Right ventricle myocardium inferior (tissue), 1 donor: ENCODE data around the gene BAK1. TPM values are rescaled to one million over a fixed set of nuclear protein-coding genes. Genes with fewer than 3 reads are reported as not detected.

Experiments used
- ATAC-seq: fragments of 200-7000 bp; cut with Tn5 transposase; one replicate; pipeline ENCODE4 v1.9.1; 2020; ENCODE audit warnings: mild to moderate bottlenecking, moderate library complexity
- DNase-seq: peaks from one replicate; pipeline ENCODE4 v3.0.0; 2021; ENCODE audit errors: missing footprints
- intact Hi-C: fragments of 100-400 bp; cut with DNase I; formaldehyde crosslinking; loops from one replicate; pipeline ENCODE4 v1.11.0; 2022
- long read RNA-seq: library from polyadenylated mRNA; unstranded; transcript quantifications from one replicate; pipeline ENCODE4 v2.0.0, GENCODE V29; 2021
- total RNA-seq: library from RNA; stranded (reverse); fragmentation: NEBNext Ultra II Directional; extraction: Animal tissue kit (Norgen Biotek cat#: 25700); gene quantifications from one replicate; pipeline ENCODE4 v1.2.1, GENCODE V29; 2021
- donor health status: DM: no; HTN: yes; CAD: no; lungs with severe emphysema.

Gene BAK1
- 25.4 TPM for total RNA-seq
- long read RNA-seq, transcript BAK1-202 (6 exons, 2,136 nt) = major isoform, 57 of 63 reads
- long read RNA-seq, partial matches to known transcripts = 3 of 63 reads
- long read RNA-seq, other reads (novel, unspliced or antisense) = 3 of 63 reads

DNA sequence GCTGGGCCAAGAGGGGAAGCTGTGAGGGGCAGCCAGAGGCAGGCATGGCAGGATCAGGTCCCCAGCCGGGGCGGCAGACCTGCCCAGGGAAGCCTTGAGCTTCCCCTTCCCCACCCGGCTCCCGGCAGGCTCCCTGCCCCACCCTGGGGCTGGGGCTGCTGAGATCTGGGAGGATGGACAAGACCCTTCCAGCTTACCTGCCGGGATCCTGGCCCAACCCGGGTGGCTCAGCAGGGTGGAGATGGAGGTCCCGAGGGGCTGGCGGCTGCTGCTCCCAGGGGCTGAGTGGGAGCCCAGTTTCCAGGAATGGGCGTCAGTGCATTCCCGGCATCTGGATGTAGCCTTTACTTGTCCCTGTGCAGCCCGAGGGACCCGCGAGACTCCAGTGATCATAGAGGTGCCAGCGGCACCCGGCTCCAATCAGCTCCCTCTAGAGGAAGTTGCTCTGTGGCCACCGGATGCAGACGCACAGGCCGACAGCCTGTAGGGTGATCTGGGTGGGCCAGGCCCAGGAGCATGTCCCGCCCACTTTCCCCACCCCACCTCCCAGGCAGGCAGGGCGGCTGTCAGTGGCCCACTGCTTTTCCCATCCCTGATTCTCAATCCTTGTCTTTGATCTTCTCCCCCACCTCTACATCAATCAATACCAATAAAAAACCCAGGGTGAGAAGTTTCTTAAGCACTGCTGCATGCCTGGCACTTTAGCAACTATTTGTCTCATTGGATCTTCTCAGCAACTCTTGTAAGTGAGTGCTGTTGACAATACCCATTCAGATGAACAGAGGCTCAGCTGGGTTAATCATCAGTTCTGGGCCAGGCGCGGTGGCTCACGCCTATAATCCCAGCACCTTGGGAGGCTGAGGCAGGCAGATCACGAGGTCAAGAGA is at the start of gene BAK1:
TSS of gene BAK1 (minus strand) at position 449 of the 887 bp plus-strand sequence. CDS start 2,672 bp downstream, outside the sequence.
- DNase-seq = peak; percentile 95
- intact Hi-C loops = loop anchor here (10.0 kb wide), 1 partner anchor 155 kb away; the partner anchor contains the start of gene SYNGAP1
- ATAC-seq = peak; percentile 97

DNA sequence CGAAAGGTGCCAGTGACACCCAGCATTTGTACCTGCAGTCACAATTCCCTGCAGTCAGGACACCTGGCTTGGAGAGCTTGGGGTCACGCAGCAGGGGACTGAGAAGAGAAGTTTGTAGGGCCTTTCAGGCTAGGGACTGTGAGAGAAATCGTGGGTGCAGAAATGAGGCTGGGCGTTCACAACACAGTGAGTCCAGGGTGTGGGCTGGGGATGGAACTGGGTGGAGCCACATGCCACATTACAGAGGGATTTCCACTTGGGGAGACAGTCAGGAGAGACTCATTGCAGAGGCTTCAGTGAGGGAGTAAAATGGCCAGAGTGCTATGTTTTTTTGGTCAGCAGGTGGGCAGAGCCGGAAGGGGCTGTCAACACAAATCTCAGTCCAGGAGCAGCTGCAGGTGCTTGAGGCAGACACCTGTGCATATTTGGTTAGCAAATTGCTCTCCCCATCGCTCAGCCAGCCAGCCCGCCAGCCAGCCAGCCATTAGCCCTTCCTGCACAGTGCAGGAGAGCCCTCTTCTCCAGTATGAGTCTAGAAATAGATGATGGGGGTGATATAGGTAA is 48.4 kb upstream of the BAK1 start:
- intact Hi-C loops = no loop called here
- DNase-seq (no peak), ATAC-seq (no peak)

DNA sequence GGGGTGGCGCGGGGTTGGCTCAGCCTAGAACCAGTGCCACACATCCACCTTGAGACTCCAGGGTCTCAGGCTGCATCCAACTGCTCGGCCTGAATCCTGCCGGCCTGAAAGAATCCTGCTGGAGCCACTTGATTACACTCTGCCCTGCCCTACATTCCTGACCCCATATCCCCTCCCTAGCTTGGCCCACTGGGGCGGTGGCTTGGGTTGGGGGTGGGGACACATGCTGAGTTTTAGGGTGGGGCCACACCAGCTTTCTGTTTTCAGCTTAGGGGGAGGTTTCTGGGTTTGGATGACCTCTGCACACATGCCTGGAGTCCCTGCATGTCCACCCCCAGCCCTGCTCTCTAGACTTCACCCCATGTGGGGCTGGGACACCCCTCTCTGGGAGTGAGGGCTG is 47.8 kb upstream of the BAK1 start:
- no peak for DNase-seq
- peak; percentile 24 for ATAC-seq
- intact Hi-C loops = no loop called here

DNA sequence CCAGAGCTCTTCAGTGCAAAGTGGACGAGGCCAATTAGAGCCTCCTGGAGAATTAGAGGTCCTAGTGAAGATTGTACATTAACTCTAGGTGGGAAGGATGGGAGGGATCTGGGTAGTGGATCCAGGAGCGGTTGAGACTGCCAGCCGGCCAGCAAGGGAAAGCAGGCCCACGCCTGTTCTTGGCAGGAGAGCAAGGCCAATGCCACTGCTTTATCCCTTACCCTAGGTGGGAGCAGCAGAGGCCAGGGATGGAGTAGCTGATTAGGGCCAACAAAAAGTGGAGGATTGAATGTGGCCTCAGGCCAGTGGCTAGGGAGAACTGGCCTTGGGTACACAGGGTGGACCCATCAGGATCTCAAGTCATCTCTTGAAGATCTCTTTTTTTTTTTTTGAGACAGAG is 44.8 kb upstream of the BAK1 start:
- no peak for ATAC-seq
- intact Hi-C loops = loop anchor here (5.0 kb wide), 1 partner anchor 38 kb away; no protein-coding TSS in a partner anchor
- DNase-seq = no peak

DNA sequence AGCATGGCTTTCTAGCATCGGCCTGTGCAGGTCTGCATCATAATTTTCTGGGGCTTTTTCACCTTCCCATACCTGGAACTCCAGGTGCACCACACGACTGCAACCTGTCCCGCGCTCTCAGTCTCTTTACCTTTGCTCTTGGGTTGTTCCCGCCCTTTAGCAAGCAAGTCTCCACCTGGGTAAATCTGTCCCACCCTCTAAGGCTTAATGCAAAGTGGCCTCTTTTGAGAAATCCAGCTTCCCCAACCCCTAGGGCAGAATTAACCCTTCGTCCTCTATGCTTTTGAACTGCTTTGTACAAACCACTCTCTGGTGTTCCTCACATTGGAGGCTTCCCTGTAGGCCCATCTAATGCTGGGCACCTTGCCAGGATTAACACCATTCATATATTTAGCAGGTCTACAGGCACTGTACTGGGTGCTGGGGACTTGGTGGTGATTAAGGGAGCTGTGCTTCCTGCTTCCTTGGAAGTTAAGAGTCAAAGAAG is 43.9 kb upstream of the BAK1 start:
- DNase-seq = no peak
- ATAC-seq = no peak
- intact Hi-C loops = loop anchor here (5.0 kb wide), 1 partner anchor 37 kb away; no protein-coding TSS in a partner anchor

DNA sequence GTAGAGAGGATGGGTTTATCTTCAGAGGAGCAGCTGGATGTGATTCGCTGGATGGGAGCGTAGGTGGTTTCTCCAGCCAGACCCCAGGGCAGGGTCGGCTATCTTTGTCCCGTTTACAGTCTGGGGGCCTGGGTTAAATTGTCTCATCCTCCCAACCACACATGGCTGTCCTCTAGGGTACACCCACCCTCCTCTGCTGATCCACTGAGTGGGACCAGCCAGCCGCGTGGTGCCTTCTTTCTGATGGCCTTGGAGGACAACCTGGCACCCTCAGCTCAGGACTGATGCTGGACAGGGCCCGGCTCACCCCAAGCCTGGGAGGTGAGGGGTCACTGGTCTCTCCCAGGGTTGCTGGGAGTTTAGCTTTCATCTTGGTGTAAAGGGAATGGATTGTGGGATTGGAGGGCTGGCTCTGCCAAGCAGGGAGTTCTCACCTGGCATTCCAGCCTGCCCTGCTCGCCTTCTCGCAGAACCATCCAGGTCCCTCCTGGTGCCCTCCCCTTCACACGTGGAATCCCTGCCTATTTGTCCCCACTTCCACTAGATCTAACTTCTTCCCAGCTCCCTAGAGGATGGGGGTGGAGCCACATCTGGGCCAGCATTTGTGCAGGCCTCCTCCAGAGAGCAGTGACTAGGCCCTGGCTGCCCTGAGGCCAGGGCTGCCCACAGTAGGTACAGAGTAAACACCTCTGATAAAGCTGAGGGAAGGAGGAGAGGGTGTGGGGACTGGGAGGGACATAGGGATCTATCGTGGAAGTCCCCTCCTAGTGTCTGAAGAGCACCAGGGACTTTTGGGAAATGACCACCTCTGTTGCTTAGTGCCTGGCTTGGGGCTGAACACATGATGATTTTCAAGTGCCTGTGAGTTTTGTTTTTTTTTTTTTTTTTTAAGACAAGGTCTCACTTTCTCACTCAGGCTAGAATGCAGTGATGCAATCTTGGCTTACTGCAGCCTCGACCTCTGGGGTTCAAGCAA is 42.7 kb upstream of the BAK1 start:
- DNase-seq (no peak), ATAC-seq (peak; percentile 30)
- intact Hi-C loops = loop anchor here (5.0 kb wide), 1 partner anchor 35 kb away; no protein-coding TSS in a partner anchor

DNA sequence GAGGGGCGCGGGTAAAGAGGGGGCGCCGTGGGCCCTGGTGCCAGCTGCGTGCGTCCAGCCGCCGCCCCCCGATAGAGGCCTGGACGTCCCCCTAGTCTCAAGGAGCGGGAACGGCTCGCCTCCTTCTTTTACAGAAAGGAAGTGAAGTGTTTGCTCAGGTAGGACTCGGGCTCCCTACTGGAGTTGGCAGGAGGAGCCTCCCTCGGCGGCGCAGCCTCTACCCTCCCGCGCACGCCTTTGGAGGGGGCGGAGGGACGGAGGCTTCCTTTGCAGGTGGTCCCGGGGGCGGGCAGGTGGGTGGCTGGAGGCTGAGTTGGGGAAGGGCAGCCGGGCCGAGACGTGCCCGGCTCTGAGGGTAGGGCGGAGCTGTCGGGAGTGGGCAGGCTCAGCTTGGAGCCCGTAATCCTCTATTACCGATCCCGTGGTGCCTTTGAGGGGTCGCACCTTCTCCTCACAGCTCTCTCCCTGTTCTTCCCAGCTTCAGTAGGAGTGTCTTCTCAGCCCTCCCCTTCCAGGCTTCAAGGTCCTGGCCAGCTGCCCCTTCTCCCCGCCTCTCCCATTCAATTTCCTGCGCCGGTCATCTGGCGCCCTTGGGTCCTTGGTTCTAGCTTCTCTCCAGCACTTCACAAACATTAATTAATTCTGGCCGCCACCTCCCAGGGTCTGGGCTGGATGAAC is 41.8 kb upstream of the BAK1 start:
- DNase-seq (no peak), ATAC-seq (peak; percentile 33)
- intact Hi-C loops = loop anchor here (5.0 kb wide), 1 partner anchor 35 kb away; no protein-coding TSS in a partner anchor

DNA sequence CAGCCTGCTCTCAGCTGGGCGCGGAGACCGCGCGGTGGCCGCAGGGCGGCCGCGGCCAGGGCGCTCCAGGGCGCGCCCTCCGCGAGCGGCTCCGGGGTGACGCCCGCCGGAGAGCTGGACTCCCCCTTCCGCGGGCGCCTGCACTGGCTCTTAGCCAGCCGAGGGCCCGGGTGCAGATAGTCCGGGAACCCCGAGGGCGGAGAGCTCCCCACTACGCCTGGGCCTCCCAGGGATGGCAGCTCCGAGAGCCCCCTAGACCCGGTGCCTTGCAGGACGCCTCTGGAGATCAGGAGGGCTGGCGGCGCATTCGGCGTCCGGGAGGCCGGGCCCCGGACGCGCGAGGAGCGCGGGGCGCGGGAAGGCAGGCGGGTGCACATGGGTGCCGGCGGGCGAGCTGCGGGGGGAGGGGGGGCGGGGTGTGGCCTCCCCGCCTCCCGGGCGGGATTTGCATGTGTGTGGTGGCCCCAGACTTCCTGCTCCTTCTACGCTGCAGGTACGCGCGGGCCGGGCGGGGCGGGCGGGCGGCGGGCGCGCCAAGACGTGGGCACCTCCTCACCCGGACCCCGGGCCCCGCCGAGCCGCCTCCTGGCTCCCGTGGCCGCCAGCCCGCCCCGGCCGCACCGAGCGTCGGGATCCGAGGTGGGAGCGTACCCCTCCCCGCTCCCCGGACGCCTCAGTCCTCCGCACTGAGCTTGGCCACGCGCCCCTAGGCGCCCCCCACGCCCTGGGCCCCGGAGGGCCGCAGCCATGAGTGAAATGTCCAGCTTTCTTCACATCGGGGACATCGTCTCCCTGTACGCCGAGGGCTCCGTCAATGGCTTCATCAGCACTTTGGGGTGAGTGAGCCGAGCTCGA is 41.0 kb upstream of the BAK1 start, which contains the start of gene ITPR3:
TSS of gene ITPR3 (plus strand) at position 467 of the 855 bp plus-strand sequence. CDS start at position 748, 281 bp downstream.
- no peak for DNase-seq
- intact Hi-C loops = loop anchor here (5.0 kb wide), 1 partner anchor 34 kb away; no protein-coding TSS in a partner anchor
- peak; percentile 58 for ATAC-seq

DNA sequence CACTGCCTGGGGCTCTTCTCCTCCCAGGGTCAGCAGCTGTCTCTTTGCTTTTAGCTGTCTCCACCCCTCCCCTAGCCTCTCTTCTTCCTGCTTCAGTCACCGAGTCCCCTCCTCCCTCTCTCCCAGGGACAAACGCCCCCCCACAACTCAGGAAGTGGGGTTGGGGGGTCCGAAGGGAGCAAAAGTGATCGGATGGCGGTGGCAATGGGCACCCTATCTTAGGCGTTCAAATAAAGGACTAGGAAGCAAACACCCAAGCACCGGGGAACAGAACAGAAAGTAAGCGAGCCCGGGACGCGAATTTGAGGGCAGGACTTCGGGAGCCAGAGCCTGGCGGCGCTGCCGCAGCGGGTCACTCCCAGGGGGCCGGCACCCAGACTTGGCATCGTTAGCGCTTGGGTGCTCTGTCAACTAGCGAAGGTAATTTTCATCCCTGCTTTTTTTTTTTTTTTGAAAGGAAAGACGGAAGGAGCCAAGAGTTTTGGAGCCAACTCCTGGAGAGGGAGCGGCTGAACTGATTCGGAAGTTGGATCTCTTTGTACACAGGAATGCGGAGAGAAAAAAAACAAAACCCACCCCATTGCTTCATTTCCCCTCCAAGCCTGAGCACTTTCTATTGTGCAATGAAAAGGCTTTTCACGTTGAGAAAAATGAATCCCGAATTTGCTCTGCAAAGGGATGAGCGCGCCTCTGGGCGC is 40.2 kb upstream of the BAK1 start:
- ATAC-seq (peak; percentile 42), DNase-seq (peak; percentile 79)
- intact Hi-C loops = loop anchor here (5.0 kb wide), 1 partner anchor 33 kb away; no protein-coding TSS in a partner anchor

DNA sequence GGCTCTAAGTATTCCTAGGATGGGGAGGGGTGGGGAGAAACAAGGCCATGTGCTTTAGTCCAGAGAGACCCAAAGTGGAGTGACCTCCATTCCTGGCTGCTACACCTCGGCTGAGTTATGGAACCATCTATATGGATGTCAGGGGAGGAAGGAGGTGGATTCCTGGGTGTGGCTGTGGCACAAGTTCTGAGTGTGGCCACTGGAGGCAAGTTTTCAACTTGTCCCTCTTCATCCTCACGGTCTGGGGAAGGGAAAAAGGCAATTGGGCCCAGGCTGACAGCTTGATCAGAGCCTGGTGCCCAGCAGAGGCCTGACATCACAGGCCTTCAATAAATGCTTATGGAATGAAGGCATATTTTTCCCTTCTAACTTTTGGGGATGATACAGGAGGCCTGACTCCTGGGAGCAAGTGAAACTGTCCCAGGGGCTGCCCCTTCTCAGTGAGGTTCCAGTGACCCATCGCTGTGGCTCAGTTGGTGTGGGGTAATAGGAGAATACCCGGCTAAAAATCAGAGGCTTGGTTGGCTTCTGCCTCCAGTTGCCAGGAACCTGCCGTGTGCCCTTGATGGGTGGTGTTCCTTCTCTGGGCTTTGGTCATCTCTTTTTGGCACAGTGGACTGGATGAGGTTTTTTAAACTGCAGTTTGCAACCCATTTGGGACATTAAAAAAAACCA is 39.2 kb upstream of the BAK1 start:
- ATAC-seq (no peak), DNase-seq (no peak)
- intact Hi-C loops = no loop called here

DNA sequence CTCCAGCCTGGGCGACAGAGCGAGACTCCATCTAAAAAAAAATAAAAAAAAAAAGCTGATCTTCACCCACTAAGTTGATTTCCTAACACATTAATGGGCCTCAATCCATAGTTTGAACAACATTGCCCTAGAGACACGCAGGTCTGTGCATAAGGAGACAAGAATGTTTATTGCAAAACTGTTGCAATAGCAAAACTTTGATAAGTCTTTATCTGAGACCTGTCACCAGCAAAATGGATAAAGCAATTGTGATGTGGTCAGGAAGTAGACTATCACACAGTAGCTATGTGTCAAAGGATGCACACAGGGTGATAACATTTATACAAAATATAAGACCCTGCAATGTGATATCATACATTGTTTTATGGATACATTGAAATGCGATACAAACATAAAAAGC is 36.8 kb upstream of the BAK1 start:
- ATAC-seq = no peak

DNA sequence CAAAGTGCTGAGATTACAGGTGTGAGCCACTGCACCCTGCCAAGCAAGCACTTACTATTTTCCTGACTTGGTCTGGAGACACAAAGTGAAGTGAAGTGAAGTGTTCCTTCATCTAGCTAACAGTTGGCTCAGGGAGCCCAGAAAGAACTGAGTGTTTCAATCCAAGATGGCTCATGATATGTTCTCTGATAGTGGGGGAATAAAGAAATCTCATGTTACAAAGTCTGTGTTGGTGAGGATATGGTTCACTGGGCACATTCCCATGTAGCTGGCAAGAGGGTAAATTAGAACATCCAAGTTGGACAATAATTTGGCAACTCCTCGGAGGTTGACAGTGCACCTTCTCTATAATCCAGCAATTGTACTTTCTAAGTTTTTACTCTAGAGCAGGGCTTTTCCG is 36.0 kb upstream of the BAK1 start:
- no peak for DNase-seq
- intact Hi-C loops = no loop called here
- ATAC-seq = no peak

More for the DNA sequence above, 36.8 kb upstream of the BAK1 start:
- intact Hi-C loops = no loop called here
- DNase-seq = no peak

DNA sequence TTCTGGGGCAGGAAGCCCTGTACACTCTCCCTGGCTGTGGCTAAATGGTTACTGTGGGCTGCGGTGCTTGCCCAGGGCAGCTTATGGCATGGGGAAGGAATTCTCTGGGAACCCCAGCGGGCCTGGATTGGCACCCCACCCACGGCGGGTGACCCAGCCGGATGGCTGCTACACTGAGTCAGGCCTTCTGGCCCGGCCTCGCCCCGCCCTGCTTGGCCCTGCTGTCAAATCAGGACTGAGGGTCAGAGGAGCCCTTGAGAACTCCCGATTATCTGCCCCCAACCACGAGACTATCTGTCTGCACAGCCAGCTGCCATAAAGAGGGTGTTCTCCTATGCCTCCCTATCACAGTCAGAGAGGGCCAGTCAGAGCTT is 33.7 kb upstream of the BAK1 start:
- DNase-seq (no peak), ATAC-seq (no peak)
- intact Hi-C loops = no loop called here

DNA sequence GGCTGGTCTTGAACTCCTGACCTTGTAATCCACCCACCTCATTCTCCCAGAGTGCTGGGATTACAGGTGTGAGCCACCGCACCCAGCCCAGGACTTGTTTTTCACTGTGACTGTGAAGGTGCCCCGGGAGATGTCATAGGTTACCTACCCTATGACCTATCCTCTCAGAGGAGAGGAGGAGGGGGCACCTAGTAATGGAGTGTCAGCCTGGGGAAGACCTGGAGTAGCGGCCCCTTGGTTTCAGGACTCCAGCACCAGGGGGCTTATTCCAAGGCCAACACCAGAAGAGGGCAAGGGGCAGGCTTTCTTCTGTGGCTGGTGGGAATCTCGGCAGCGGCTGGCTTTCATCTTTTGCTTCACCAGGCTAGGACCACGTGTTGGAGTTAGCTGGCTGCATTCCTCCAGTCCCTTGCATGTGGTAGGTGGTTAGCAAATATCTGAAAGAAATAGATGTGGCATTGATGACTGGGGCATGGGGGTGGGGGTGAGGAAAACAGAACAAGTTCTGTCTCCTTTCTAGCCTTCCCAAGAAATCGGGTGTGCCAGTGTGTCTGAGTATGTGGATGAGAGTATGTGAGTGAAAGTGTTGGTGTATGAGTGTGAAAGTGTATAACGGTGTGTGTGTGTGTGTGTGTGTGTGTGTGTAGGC is 33.2 kb upstream of the BAK1 start:
- ATAC-seq (no peak), DNase-seq (no peak)
- intact Hi-C loops = no loop called here
